ENCODE results near the gene CYP2F1. TPM values are rescaled to one million over a fixed set of nuclear protein-coding genes. Genes with fewer than 3 reads are reported as not detected.

The CYP2F1 gene
- total and polyA plus RNA-seq, 9 of the 15 experiments (the other 6 are each of a cell fraction or from before 2014, with no cell fraction given) = 0.03 to 0.77 (median 0.18) TPM; not detected in 1

GRCh38 chr19:41089959-41090358 is 24.3 kb upstream of the CYP2F1 start (continued):
- TF ChIP-seq NR4A1 (CRISPR knock-in tag; IDR thresholded peaks at IDR 0.05) (no peak), NR4A1 (tag; IDR thresholded peaks at IDR 0.05) (no peak), SNAPC5 (CRISPR knock-in tag; IDR thresholded peaks at IDR 0.05) (no peak), ARID3A (IDR thresholded peaks at IDR 0.05; ENCODE audit: borderline replicate concordance, low read depth, low read length) (no peak), MECOM (CRISPR knock-in tag; IDR thresholded peaks at IDR 0.05) (no peak), PTBP1 (IDR thresholded peaks at IDR 0.05; ENCODE audit: low read depth, low read length) (no peak)

GRCh38 chr19:41095703-41096102 is 18.5 kb upstream of the CYP2F1 start:
- in situ Hi-C loops (cut with MboI) (no loop called here), intact Hi-C loops (cut with micrococcal nuclease) (no loop called here)
- CTCF ChIA-PET (ENCODE audit: low intra/inter-chr PET ratio) = no interaction called here
- Histone ChIP-seq H3K4me2 (ENCODE audit: insufficient read depth, low read length) (peak overlapping the region; percentile 59), H3K4me1 (replicated peaks in 1 of 2; ENCODE audit: control insufficient read depth in 2 of 2, insufficient read depth in 2 of 2, low read length in 2 of 2) (peaks cover 0 to 2% of the 10 kb centered on the region in 2 experiments; a peak in 2 of 5 replicates), H3K36me3 (ENCODE audit: control insufficient read depth, insufficient read depth, low read length) (no peaks in the 10 kb centered on the region), H3K79me2 (ENCODE audit: control insufficient read depth, insufficient read depth, low read length) (no peaks in the 10 kb centered on the region), H3K9me1 (ENCODE audit: control insufficient read depth, insufficient read depth, low read length) (no peaks in the 10 kb centered on the region), H3K9ac (ENCODE audit: insufficient read depth in 1 of 2, low read depth in 2 of 2, low read length in 2 of 2) (peak overlapping the region in 1 of 2 experiments; percentile 64; a peak in 1 of 4 replicates), H3K27me3 (ENCODE audit: control insufficient read depth in 2 of 2, insufficient read depth in 2 of 2, low read length in 2 of 2) (peaks cover 0 to 37% of the 10 kb centered on the region in 2 experiments; a peak in 3 of 5 replicates), H3K9me3 (replicated peaks; ENCODE audit: control insufficient read depth, insufficient read depth, low read depth, low read length) (no peaks in the 10 kb centered on the region), H2AFZ (ENCODE audit: low read depth, low read length) (peak overlapping the region; percentile 67), H3K4me3 (no peak overlapping the region), H4K20me1 (replicated peaks; ENCODE audit: control insufficient read depth, insufficient read depth, low read length) (no peaks in the 10 kb centered on the region), H3K27ac (ENCODE audit: extremely low read depth, low read depth, low read length) (no peak overlapping the region)
- ATAC-seq (peak; percentile 95), DNase-seq (ENCODE audit: extremely low read depth in 1 of 4, low spot score in 3 of 4) (peak; percentile 23 to 78 (median 76)), FAIRE-seq (peak; percentile 26)
- POLR2A ChIA-PET = interaction anchor here (0.8 to 1.2 kb wide), 2 partner anchors 11 to 95 kb away, joined by 4 to 5 read pairs; no protein-coding TSS in a partner anchor
- no TSS peak for BruUV-seq (replicated peaks)
- WGBS (ENCODE audit: insufficient coverage, low coverage, missing lambda C conversion rate) = 4% methylated on average over 15 of the region's 15 CpGs
- no peak for TF ChIP-seq TARDBP (IDR thresholded peaks at IDR 0.05)
- no peak for TF ChIP-seq MCM5 (IDR thresholded peaks at IDR 0.05; ENCODE audit: low read depth)
- TF ChIP-seq MGA (IDR thresholded peaks at IDR 0.05) = peak; percentile 88
